GM18507 (cell line): ENCODE results near the gene HOMER3.

Experiments
- DNase-seq: peaks from one replicate; pipeline ENCODE4 v3.0.0; 2011; ENCODE audit warnings: low read depth; ENCODE audit not compliant: insufficient read length; ENCODE audit errors: extremely low spot score
- FAIRE-seq: peaks from 2 replicates; lab custom pipeline; 2011; peaks lifted over from hg19 to GRCh38; lab: Jason Lieb, UNC

HOMER3 gene

GRCh38 chr19:18940769-18941627 lies at the start of gene HOMER3:
HOMER3 (minus strand) TSS chr19:18941217; CDS start chr19:18938982, 2,235 bp downstream.
- FAIRE-seq (no peak), DNase-seq (peak; percentile 71)

GRCh38 chr19:18990128-18990708 lies 49.2 kb upstream of the HOMER3 start:
- DNase-seq (no peak), FAIRE-seq (no peak)

GRCh38 chr19:18989316-18989715 lies 48.3 kb upstream of the HOMER3 start:
- no peak for DNase-seq
- FAIRE-seq: no peak

- DNase-seq (no peak), FAIRE-seq (no peak)
Measured at GRCh38 chr19:18987456-18987855, 46.4 kb upstream of the HOMER3 start.

GRCh38 chr19:18985257-18985656 lies 44.2 kb upstream of the HOMER3 start:
- no peak for DNase-seq
- no peak for FAIRE-seq

GRCh38 chr19:18984251-18984650 lies 43.2 kb upstream of the HOMER3 start:
- no peak for DNase-seq
- FAIRE-seq: no peak

GRCh38 chr19:18982669-18983068 lies 41.7 kb upstream of the HOMER3 start:
- DNase-seq (no peak), FAIRE-seq (no peak)

GRCh38 chr19:18980432-18981020 lies 39.5 kb upstream of the HOMER3 start:
- FAIRE-seq (no peak), DNase-seq (no peak)

- DNase-seq (no peak), FAIRE-seq (no peak)
Measured at GRCh38 chr19:18978616-18979015, 37.6 kb upstream of the HOMER3 start.

- no peak for FAIRE-seq
- DNase-seq: no peak
Measured at GRCh38 chr19:18975869-18976268, 34.9 kb upstream of the HOMER3 start.

- FAIRE-seq: no peak
- DNase-seq: no peak
Measured at GRCh38 chr19:18975011-18975410, 34.0 kb upstream of the HOMER3 start.

- no peak for DNase-seq
- FAIRE-seq: no peak
Measured at GRCh38 chr19:18972851-18973250, 31.8 kb upstream of the HOMER3 start.

- no peak for FAIRE-seq
- DNase-seq: no peak
Measured at GRCh38 chr19:18972301-18972811, 31.3 kb upstream of the HOMER3 start.

- no peak for DNase-seq
- FAIRE-seq: no peak
Measured at GRCh38 chr19:18969931-18970659, 29.1 kb upstream of the HOMER3 start.

GRCh38 chr19:18967358-18968146 lies 26.5 kb upstream of the HOMER3 start:
- FAIRE-seq (no peak), DNase-seq (no peak)

GRCh38 chr19:18966307-18966706 lies 25.3 kb upstream of the HOMER3 start:
- FAIRE-seq (no peak), DNase-seq (no peak)

- FAIRE-seq: no peak
Measured at GRCh38 chr19:18964121-18964520, 23.1 kb upstream of the HOMER3 start.

GRCh38 chr19:18961767-18962620 lies 21.0 kb upstream of the HOMER3 start:
- FAIRE-seq: no peak
- DNase-seq: no peak

More at GRCh38 chr19:18964121-18964520, 23.1 kb upstream of the HOMER3 start:
- DNase-seq: no peak
